Stimulated activated CD8-positive, alpha-beta memory T cell treated with anti-CD3 and anti-CD28 coated beads, Interleukin-7, amount 100 ng/mL, for 4 hours (primary cell): ENCODE data around the gene GAB4.

ENCODE experiments used
- DNase-seq, 2 donors: peaks; one replicate each; pipeline ENCODE4 v3.0.0-alpha.2; 2020; ENCODE audit warnings: low read depth in 2 of 2

Gene GAB4

DNA sequence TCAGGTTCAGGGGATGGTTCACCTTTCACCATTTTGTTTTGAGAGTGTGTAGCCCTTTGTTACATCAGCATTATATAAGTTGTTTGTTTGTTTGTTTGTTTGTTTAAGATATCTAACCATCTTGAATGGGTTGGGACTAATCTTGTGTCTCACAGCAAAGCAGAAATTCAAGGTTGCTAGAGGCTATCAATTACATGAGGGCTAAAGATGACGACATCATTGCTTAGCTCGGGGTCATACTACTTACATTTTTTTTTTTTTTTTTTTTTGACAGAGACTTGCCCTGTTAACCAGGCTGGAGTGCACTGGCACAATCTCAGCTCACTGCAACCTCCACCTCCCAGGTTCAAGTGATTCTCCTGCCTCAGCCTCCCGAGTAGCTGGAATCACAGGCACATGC lies 95.7 kb downstream of the GAB4 start:
- DNase-seq, result no peak
